Endothelial cell of umbilical vein (primary cell): Measurements from ENCODE around the gene PPP1R1A. TPM values are rescaled to one million over a fixed set of nuclear protein-coding genes. Genes with fewer than 3 reads are reported as not detected.

ENCODE experiments used
- BruUV-seq: library from RNA; stranded (reverse); fragments of 400-500 nt; replicated peaks from 2 replicates; lab custom pipeline; 2021; lab: Mats Ljungman, UMichigan
- CTCF ChIA-PET: fragments of 300-600, 350-600 bp; sonication (Branson Sonifier 250); formaldehyde crosslinking; loops from one replicate; lab custom pipeline; 2021; ENCODE audit warnings: antibody characterized with exemption, inconsistent platforms; lab: Charles Lee
- POLR2A ChIA-PET: fragments of 300-600, 350-600 bp; sonication (Branson Sonifier 250); formaldehyde crosslinking; loops from one replicate; lab custom pipeline; 2021; ENCODE audit warnings: antibody characterized with exemption, inconsistent platforms; lab: Charles Lee
- DNase-seq: peaks from one replicate; pipeline ENCODE4 v3.0.0-alpha.2; 2011; ENCODE audit warnings: low read depth, low spot score
- FAIRE-seq: peaks from 2 replicates; lab custom pipeline; 2011; peaks lifted over from hg19 to GRCh38; lab: Jason Lieb, UNC
- H2AFZ ChIP-seq: 2 replicates; pipeline ENCODE4 v1.6.0; 2012; ENCODE audit warnings: low read depth, low read length, control low read depth, inconsistent platforms
- H3K27ac ChIP-seq: 2 replicates; pipeline ENCODE4 v1.5.1; 2011; ENCODE audit warnings: low read depth, mild to moderate bottlenecking, control low read depth, low read length, moderate library complexity; ENCODE audit not compliant: insufficient read depth
- H3K27me3 ChIP-seq, 2 experiments: 2 replicates each; pipeline versions ENCODE4 v1.6.0 to v1.6.1; 2011; ENCODE audit warnings: low read length in 2 of 2, mixed read lengths in 1 of 2; ENCODE audit not compliant: control insufficient read depth in 2 of 2, insufficient read depth in 2 of 2
- H3K36me3 ChIP-seq, 2 experiments: 2 replicates in 1 of 2; 3 replicates in 1 of 2; pipeline ENCODE4 v1.5.1; 2011; ENCODE audit warnings: low read length in 2 of 2, mild to moderate bottlenecking in 1 of 2, moderate library complexity in 1 of 2; ENCODE audit not compliant: control insufficient read depth in 2 of 2, insufficient read depth in 2 of 2; ENCODE audit errors: extremely low read depth in 1 of 2
- H3K4me1 ChIP-seq: 3 replicates; pipeline ENCODE4 v1.5.1; 2011; ENCODE audit warnings: mild to moderate bottlenecking, low read length; ENCODE audit not compliant: control insufficient read depth, insufficient read depth; ENCODE audit errors: extremely low read depth
- H3K4me2 ChIP-seq: 2 replicates; pipeline ENCODE4 v1.6.1; 2011; ENCODE audit warnings: low read length, control low read depth, mixed read lengths; ENCODE audit not compliant: insufficient read depth
- H3K4me3 ChIP-seq, 3 experiments: fragments of 200-600 bp in 1 of 3; sonication (generic), shearing (Covaris generic) in 1 of 3; replicated peaks in 1 of 3; 2 replicates each; pipeline ENCODE4 v1.5.1; 2011 to 2016; ENCODE audit warnings: control low read depth in 3 of 3, low read length in 3 of 3, mild to moderate bottlenecking in 2 of 3, inconsistent platforms in 1 of 3, low read depth in 1 of 3, moderate library complexity in 1 of 3; ENCODE audit not compliant: insufficient read depth in 1 of 3
- H3K79me2 ChIP-seq: 2 replicates; pipeline ENCODE4 v1.6.0; 2012; ENCODE audit warnings: low read length, inconsistent platforms; ENCODE audit not compliant: control insufficient read depth, insufficient read depth
- H3K9ac ChIP-seq: replicated peaks from 2 replicates; pipeline ENCODE3; 2011; ENCODE audit warnings: low read length, control low read depth; ENCODE audit not compliant: insufficient read depth; ENCODE audit errors: extremely low read depth
- H3K9me1 ChIP-seq: replicated peaks from 3 replicates; pipeline ENCODE4 v1.6.0; 2011; ENCODE audit warnings: mild to moderate bottlenecking, low read length; ENCODE audit not compliant: control insufficient read depth, insufficient read depth; ENCODE audit errors: extremely low read depth
- H3K9me3 ChIP-seq: replicated peaks from 2 replicates; pipeline ENCODE4 v1.5.1; 2012; ENCODE audit warnings: low read length, inconsistent platforms; ENCODE audit not compliant: control insufficient read depth, insufficient read depth
- H4K20me1 ChIP-seq: replicated peaks from 2 replicates; pipeline ENCODE3; 2011; ENCODE audit warnings: mild to moderate bottlenecking, low read length; ENCODE audit not compliant: control insufficient read depth, insufficient read depth; ENCODE audit errors: extremely low read depth
- CTCF ChIP-seq, 2 donors: IDR thresholded peaks; 1 replicate in 1 of 2; 2 replicates in 1 of 2; pipeline ENCODE4 v1.5.1; 2011; ENCODE audit warnings: low read length in 2 of 2, mild to moderate bottlenecking in 2 of 2, moderate library complexity in 2 of 2, control low read depth in 1 of 2, inconsistent platforms in 1 of 2, low read depth in 1 of 2; ENCODE audit not compliant: insufficient read depth in 1 of 2; ENCODE audit errors: extremely low read depth in 1 of 2
- EZH2 ChIP-seq: IDR thresholded peaks from 2 replicates; pipeline ENCODE4 v1.6.1; 2012; ENCODE audit warnings: borderline replicate concordance, low read depth, mild to moderate bottlenecking, moderate library complexity, low read length, inconsistent platforms; ENCODE audit not compliant: severe bottlenecking
- FOS ChIP-seq: IDR thresholded peaks from 2 replicates; pipeline ENCODE4 v1.6.1; 2011; ENCODE audit warnings: mild to moderate bottlenecking, low read length, moderate library complexity, borderline replicate concordance; ENCODE audit not compliant: insufficient read depth
- GATA2 ChIP-seq: IDR thresholded peaks from 2 replicates; pipeline ENCODE4 v1.7.0; 2011; ENCODE audit warnings: low read depth, mild to moderate bottlenecking, moderate library complexity, mixed read lengths, low read length; ENCODE audit not compliant: insufficient read length, insufficient read depth
- JUN ChIP-seq: IDR thresholded peaks from 2 replicates; pipeline ENCODE4 v1.6.1; 2011; ENCODE audit warnings: borderline replicate concordance, low read depth; ENCODE audit not compliant: insufficient read length, insufficient read depth
- MAX ChIP-seq: IDR thresholded peaks from 2 replicates; pipeline ENCODE4 v1.6.1; 2011; ENCODE audit not compliant: insufficient read depth, insufficient read length
- MYC ChIP-seq: IDR thresholded peaks from one replicate; pipeline ENCODE4 v1.6.1; 2011; ENCODE audit warnings: mild to moderate bottlenecking, low read depth, low read length
- POLR2A ChIP-seq: IDR thresholded peaks from 2 replicates; pipeline ENCODE4 v1.6.1; 2012; ENCODE audit warnings: low read depth, mild to moderate bottlenecking, control low read depth, low read length
- POLR2AphosphoS5 ChIP-seq: IDR thresholded peaks from 2 replicates; pipeline ENCODE4 v1.6.1; 2012; ENCODE audit warnings: low read depth, mild to moderate bottlenecking, control low read depth, low read length, moderate library complexity; ENCODE audit not compliant: insufficient read depth
- dilution Hi-C: fragments of 300-500 bp; cut with MboI; formaldehyde crosslinking; loops from one replicate; pipeline ENCODE4 v1.15.0; 2019; ENCODE audit warnings: low sequenced_read_pairs; ENCODE audit not compliant: extremely low pct_ligation_motif_present
- intact Hi-C: fragments of 100-400 bp; cut with micrococcal nuclease; formaldehyde crosslinking; loops from one replicate; pipeline ENCODE4 v1.10.0; 2022
- polyA plus RNA-seq, 4 experiments: library from polyadenylated mRNA; depleted of rRNA in 3 of 4; stranded (reverse) in 3 of 4; unstranded in 1 of 4; fragments of >200 nt; gene quantifications; 2 replicates each; pipeline versions ENCODE4 v1.2.1 to v1.2.3, GENCODE V29; 2011 to 2012; ENCODE audit warnings: missing spikeins in 1 of 4
- total RNA-seq: library from RNA; stranded (reverse); gene quantifications from 2 replicates; pipeline ENCODE4 v1.2.3, GENCODE V29; 2021

The PPP1R1A gene
- total and polyA plus RNA-seq, 2 donors (not counting 3 experiments of a cell fraction or from before 2014, with no cell fraction given) = not detected

GRCh38 chr12:54592316-54592715 lies 3.9 kb upstream of the PPP1R1A start:
- Histone ChIP-seq H2AFZ (no peak overlapping the region), H4K20me1 (no peaks in the 10 kb centered on the region), H3K4me2 (no peak overlapping the region), H3K9ac (no peak overlapping the region), H3K4me1 (no peaks in the 10 kb centered on the region), H3K4me3 (no peak overlapping the region), H3K36me3 (no peaks in the 10 kb centered on the region), H3K27ac (no peak overlapping the region), H3K27me3 (peaks cover 45 to 53% of the 10 kb centered on the region in 2 experiments), H3K9me3 (no peaks in the 10 kb centered on the region), H3K9me1 (no peaks in the 10 kb centered on the region), H3K79me2 (no peaks in the 10 kb centered on the region)
- CTCF ChIA-PET = interaction anchor here (1.6 to 2.8 kb wide), 4 partner anchors 10 to 30 kb away, joined by 5 to 27 read pairs (median 6); no protein-coding TSS in a partner anchor
- FAIRE-seq = no peak
- intact Hi-C loops = no loop called here
- DNase-seq = no peak
- TF ChIP-seq EZH2 = no peak
- TF ChIP-seq GATA2 = no peak
- TF ChIP-seq POLR2AphosphoS5 = no peak
- TF ChIP-seq JUN = no peak
- TF ChIP-seq MYC = no peak
- TF ChIP-seq POLR2A = no peak
- TF ChIP-seq FOS = no peak
- TF ChIP-seq MAX = no peak
- TF ChIP-seq CTCF (IDR thresholded peaks at IDR 0.05; ENCODE audit: extremely low read depth in 1 of 2, insufficient read depth in 1 of 2, low read depth in 1 of 2, low read length in 2 of 2) = no peak
- BruUV-seq = no TSS peak
- POLR2A ChIA-PET = no interaction called here
- dilution Hi-C loops = no loop called here
